K562 (cell line): ENCODE data around the gene BCAN. TPM values are rescaled to one million over a fixed set of nuclear protein-coding genes. Genes with fewer than 3 reads are reported as not detected.

Experiments
- ARHGAP35 ChIP-seq: fragments of 450-650 bp; IDR thresholded peaks from 2 replicates; pipeline ENCODE4 v1.6.1; 2018; ENCODE audit not compliant: partially characterized antibody
- CTCFL ChIP-seq: IDR thresholded peaks from 2 replicates; pipeline ENCODE4 v1.6.1; 2011; ENCODE audit warnings: borderline replicate concordance, low read depth, mild to moderate bottlenecking, moderate library complexity, low read length; ENCODE audit not compliant: insufficient read depth, poor library complexity, severe bottlenecking
- DEAF1 ChIP-seq: fragments of 450-650 bp; formaldehyde crosslinking; IDR thresholded peaks from 2 replicates; pipeline ENCODE4 v1.4.0; 2020; ENCODE audit warnings: mild to moderate bottlenecking, moderate library complexity
- ELF2 ChIP-seq: fragments of 250-450 bp; sonication (Bioruptor Pico); IDR thresholded peaks from 2 replicates; pipeline ENCODE4 v1.5.0; 2021; ENCODE audit warnings: mild to moderate bottlenecking
- GMEB1 ChIP-seq: fragments of 250-450 bp; sonication (Bioruptor Pico); IDR thresholded peaks from 2 replicates; pipeline ENCODE4 v1.4.0; 2020; ENCODE audit warnings: mild to moderate bottlenecking
- GTF3C2 ChIP-seq: IDR thresholded peaks from 3 replicates; pipeline ENCODE4 v1.6.1; 2011; ENCODE audit warnings: borderline replicate concordance, mild to moderate bottlenecking, moderate library complexity; ENCODE audit not compliant: insufficient read length; ENCODE audit errors: extremely low read depth
- MTA3 ChIP-seq: fragments of 450-650 bp; formaldehyde crosslinking; IDR thresholded peaks from 2 replicates; pipeline ENCODE4 v1.6.1; 2017; ENCODE audit warnings: mild to moderate bottlenecking, borderline replicate concordance
- MXD1 ChIP-seq: fragments of 250-450 bp; sonication (Bioruptor Pico); IDR thresholded peaks from 2 replicates; pipeline ENCODE4 v1.8.0; 2021; ENCODE audit warnings: borderline replicate concordance, mild to moderate bottlenecking, moderate library complexity; ENCODE audit not compliant: poor library complexity, severe bottlenecking
- TSHZ1 ChIP-seq: fragments of 250-450 bp; sonication (Bioruptor Pico); IDR thresholded peaks from 2 replicates; pipeline ENCODE4 v1.4.0; 2020; ENCODE audit warnings: mild to moderate bottlenecking, moderate library complexity
- ZBTB26 ChIP-seq: fragments of 450-650 bp; formaldehyde crosslinking; IDR thresholded peaks from 2 replicates; pipeline ENCODE4 v1.4.0; 2022; ENCODE audit warnings: missing genetic modification characterization
- polyA plus RNA-seq, 8 experiments: library from polyadenylated mRNA; depleted of rRNA in 4 of 8; stranded (reverse) in 5 of 8; unstranded in 3 of 8; fragments of >200 nt; fragmentation: Nextera tagmentation in 2 of 8; fragmentation: Illumina TruSeq in 1 of 8; extraction: Ambion mirVana in 2 of 8; extraction: Trizol in 1 of 8; gene quantifications; 2 replicates each; pipeline versions ENCODE4 v1.2.1 to v1.2.3, GENCODE V29; 2011 to 2014; ENCODE audit warnings: inconsistent platforms in 1 of 8, missing spikeins in 1 of 8
- total RNA-seq, 7 experiments: library from RNA; depleted of rRNA in 6 of 7; stranded (reverse); fragments of >200 nt in 6 of 7; fragmentation: Illumina TruSeq in 2 of 7; extraction: Trizol in 2 of 7; gene quantifications; 2 replicates each; pipeline versions ENCODE4 v1.2.1 to v1.2.3, GENCODE V29; 2011 to 2021; ENCODE audit warnings: low replicate concordance in 1 of 7

The BCAN gene
- total and polyA plus RNA-seq, 9 of the 15 experiments (the other 6 are each of a cell fraction or from before 2014, with no cell fraction given), result 0.04 to 0.33 (median 0.14) TPM; not detected in 5

- TF ChIP-seq GTF3C2 (no peak), TSHZ1 (no peak), CTCFL (peak; percentile 4), MXD1 (no peak), ARHGAP35 (no peak), MTA3 (no peak), DEAF1 (CRISPR knock-in tag) (0 out of 2 replicates have a peak, but pooled peaks have one; percentile 36), ELF2 (CRISPR knock-in tag) (no peak), GMEB1 (CRISPR knock-in tag) (no peak), ZBTB26 (CRISPR knock-in tag) (no peak)
These were observed 15.2 kb downstream of the BCAN start (continued) for GRCh38 chr1:156656806-156657740.
